Fibroblast of lung (primary cell): Measurements from ENCODE around the gene ICA1L. TPM values are rescaled to one million over a fixed set of nuclear protein-coding genes. Genes with fewer than 3 reads are reported as not detected.
"Not testable (repeated sequence)": the region's sequence is repeated elsewhere in the genome, so short reads cannot be mapped to it uniquely, and the experiment has no call there.

Experiments used
- DNase-seq, 2 donors: peaks; one replicate each; pipeline versions ENCODE4 v3.0.0 to v3.0.0-alpha.2; 2010; ENCODE audit warnings: low read depth in 2 of 2
- H2AFZ ChIP-seq: 2 replicates; pipeline ENCODE4 v1.5.1; 2012; ENCODE audit warnings: low read length, control low read depth, inconsistent platforms
- H3K27ac ChIP-seq: 2 replicates; pipeline ENCODE4 v1.5.1; 2011; ENCODE audit warnings: low read length, control low read depth; ENCODE audit not compliant: insufficient read depth
- H3K27me3 ChIP-seq: 2 replicates; pipeline ENCODE4 v1.5.1; 2011; ENCODE audit warnings: mild to moderate bottlenecking, low read length; ENCODE audit not compliant: control insufficient read depth, insufficient read depth
- H3K36me3 ChIP-seq: 2 replicates; pipeline ENCODE4 v1.5.1; 2011; ENCODE audit warnings: low read length; ENCODE audit not compliant: control insufficient read depth, insufficient read depth
- H3K4me1 ChIP-seq: 2 replicates; pipeline ENCODE4 v1.5.1; 2011; ENCODE audit warnings: low read length; ENCODE audit not compliant: control insufficient read depth, insufficient read depth; ENCODE audit errors: extremely low read depth
- H3K4me2 ChIP-seq: 2 replicates; pipeline ENCODE4 v1.5.1; 2011; ENCODE audit warnings: low read length, control low read depth; ENCODE audit not compliant: insufficient read depth; ENCODE audit errors: extremely low read depth
- H3K4me3 ChIP-seq, 4 experiments: fragments of 200-600 bp in 1 of 4; sonication (generic) in 1 of 4; replicated peaks in 1 of 4; 2 replicates each; pipeline ENCODE4 v1.5.1; 2011 to 2016; ENCODE audit warnings: low read length in 4 of 4, low read depth in 3 of 4, mild to moderate bottlenecking in 3 of 4, control low read depth in 2 of 4, inconsistent platforms in 1 of 4, mixed read lengths in 1 of 4; ENCODE audit not compliant: insufficient read depth in 1 of 4; ENCODE audit errors: control extremely low read depth in 1 of 4
- H3K79me2 ChIP-seq: 2 replicates; pipeline ENCODE4 v1.5.1; 2012; ENCODE audit warnings: mild to moderate bottlenecking, low read length, inconsistent platforms; ENCODE audit not compliant: control insufficient read depth, insufficient read depth
- H3K9ac ChIP-seq: 2 replicates; pipeline ENCODE4 v1.5.1; 2011; ENCODE audit warnings: mild to moderate bottlenecking, low read length, control low read depth; ENCODE audit not compliant: insufficient read depth
- H3K9me3 ChIP-seq: 2 replicates; pipeline ENCODE4 v1.5.1; 2012; ENCODE audit warnings: low read depth, low read length; ENCODE audit not compliant: control insufficient read depth, insufficient read depth
- H4K20me1 ChIP-seq: 2 replicates; pipeline ENCODE4 v1.5.1; 2011; ENCODE audit warnings: low read length; ENCODE audit not compliant: control insufficient read depth, insufficient read depth; ENCODE audit errors: extremely low read depth
- EZH2 ChIP-seq: IDR thresholded peaks from 2 replicates; pipeline ENCODE4 v1.5.1; 2012; ENCODE audit warnings: low read length, control low read depth, mild to moderate bottlenecking; ENCODE audit errors: missing control alignments
- polyA plus RNA-seq, 2 donors: library from polyadenylated mRNA; depleted of rRNA in 1 of 2; stranded (reverse) in 1 of 2; unstranded in 1 of 2; fragments of >200 nt; gene quantifications; 2 replicates each; pipeline ENCODE4 v1.2.1, GENCODE V29; 2011 to 2012; ENCODE audit warnings: missing spikeins in 1 of 2
- total RNA-seq: library from RNA; depleted of rRNA; stranded (reverse); fragments of >200 nt; gene quantifications from 2 replicates; pipeline ENCODE4 v1.2.1, GENCODE V29; 2014
- TF ChIP-seq, protein P1 (sequence below), 2 donors: IDR thresholded peaks in 1 of 2; conservative IDR thresholded peaks in 1 of 2; 1 replicate in 1 of 2; 2 replicates in 1 of 2; pipeline ENCODE4 v1.5.1; 2011 to 2012; ENCODE audit warnings: low read length in 2 of 2, control low read depth in 1 of 2, inconsistent platforms in 1 of 2, low read depth in 1 of 2, mild to moderate bottlenecking in 1 of 2

Gene ICA1L
- total and polyA plus RNA-seq, 2 donors (not counting 1 experiment from before 2014, with no cell fraction given) = 3.1 to 4.6 TPM

- Histone ChIP-seq H3K9me3 (no peaks in the 10 kb centered on the region), H2AFZ (no peak overlapping the region), H3K27me3 (no peaks in the 10 kb centered on the region), H3K4me1 (no peaks in the 10 kb centered on the region), H3K9ac (no peak overlapping the region), H3K36me3 (no peaks in the 10 kb centered on the region), H4K20me1 (no peaks in the 10 kb centered on the region), H3K4me3 (no peak overlapping the region), H3K79me2 (no peaks in the 10 kb centered on the region), H3K27ac (no peak overlapping the region), H3K4me2 (no peak overlapping the region)
- DNase-seq = no peak
- TF ChIP-seq, protein P1, sequence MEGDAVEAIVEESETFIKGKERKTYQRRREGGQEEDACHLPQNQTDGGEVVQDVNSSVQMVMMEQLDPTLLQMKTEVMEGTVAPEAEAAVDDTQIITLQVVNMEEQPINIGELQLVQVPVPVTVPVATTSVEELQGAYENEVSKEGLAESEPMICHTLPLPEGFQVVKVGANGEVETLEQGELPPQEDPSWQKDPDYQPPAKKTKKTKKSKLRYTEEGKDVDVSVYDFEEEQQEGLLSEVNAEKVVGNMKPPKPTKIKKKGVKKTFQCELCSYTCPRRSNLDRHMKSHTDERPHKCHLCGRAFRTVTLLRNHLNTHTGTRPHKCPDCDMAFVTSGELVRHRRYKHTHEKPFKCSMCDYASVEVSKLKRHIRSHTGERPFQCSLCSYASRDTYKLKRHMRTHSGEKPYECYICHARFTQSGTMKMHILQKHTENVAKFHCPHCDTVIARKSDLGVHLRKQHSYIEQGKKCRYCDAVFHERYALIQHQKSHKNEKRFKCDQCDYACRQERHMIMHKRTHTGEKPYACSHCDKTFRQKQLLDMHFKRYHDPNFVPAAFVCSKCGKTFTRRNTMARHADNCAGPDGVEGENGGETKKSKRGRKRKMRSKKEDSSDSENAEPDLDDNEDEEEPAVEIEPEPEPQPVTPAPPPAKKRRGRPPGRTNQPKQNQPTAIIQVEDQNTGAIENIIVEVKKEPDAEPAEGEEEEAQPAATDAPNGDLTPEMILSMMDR (conservative IDR thresholded peaks at IDR 0.05 in 1 of 2, IDR thresholded peaks at IDR 0.05 in 1 of 2; ENCODE audit: low read depth in 1 of 2, low read length in 2 of 2) = no peak
- no peak for TF ChIP-seq EZH2
Observed at GRCh38 chr2:202813387-202813786, 58.2 kb downstream of the ICA1L start.

DNA sequence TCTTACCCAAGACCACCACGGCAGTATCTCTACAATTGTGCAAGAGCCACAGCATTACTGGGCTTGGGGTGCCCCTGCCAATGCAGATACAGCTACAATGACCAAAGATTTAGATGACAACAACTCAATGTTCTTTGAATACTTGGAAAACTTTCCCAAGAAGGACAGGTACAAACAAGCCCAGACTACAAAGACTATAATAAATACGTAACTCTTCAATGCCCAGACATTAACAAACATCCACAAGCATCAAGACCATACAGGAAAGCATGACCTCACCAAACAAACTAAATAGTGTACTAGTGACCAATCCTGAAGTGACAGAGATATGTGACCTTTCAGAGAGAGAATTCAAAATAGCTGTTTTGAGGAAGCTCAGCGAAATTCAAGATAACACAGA, 62.8 kb downstream of the ICA1L start:
- Histone ChIP-seq H3K4me1 (peaks cover 2% of the 10 kb centered on the region), H3K36me3 (no peaks in the 10 kb centered on the region), H3K27ac (no peak overlapping the region), H3K79me2 (no peaks in the 10 kb centered on the region), H3K27me3 (no peaks in the 10 kb centered on the region), H4K20me1 (no peaks in the 10 kb centered on the region), H3K4me2 (no peak overlapping the region), H3K4me3 (no peak overlapping the region), H3K9ac (no peak overlapping the region), H2AFZ (no peak overlapping the region), H3K9me3 (no peaks in the 10 kb centered on the region)
- DNase-seq = no peak
- no peak for TF ChIP-seq EZH2
- TF ChIP-seq, protein P1 (conservative IDR thresholded peaks at IDR 0.05 in 1 of 2, IDR thresholded peaks at IDR 0.05 in 1 of 2; ENCODE audit: low read depth in 1 of 2, low read length in 2 of 2) = no peak

- H3K9ac ChIP-seq, H4K20me1 ChIP-seq, H3K27ac ChIP-seq, H3K4me2 ChIP-seq, H3K27me3 ChIP-seq, H3K36me3 ChIP-seq, H3K4me1 ChIP-seq, H3K9me3 ChIP-seq, H3K79me2 ChIP-seq, H3K4me3 ChIP-seq: not testable (repeated sequence)
- peak overlapping the region; percentile 15 for H2AFZ ChIP-seq
- peak; percentile 88 to 93 for DNase-seq
Observed at GRCh38 chr2:202807431-202808138, 64.0 kb downstream of the ICA1L start.

DNA sequence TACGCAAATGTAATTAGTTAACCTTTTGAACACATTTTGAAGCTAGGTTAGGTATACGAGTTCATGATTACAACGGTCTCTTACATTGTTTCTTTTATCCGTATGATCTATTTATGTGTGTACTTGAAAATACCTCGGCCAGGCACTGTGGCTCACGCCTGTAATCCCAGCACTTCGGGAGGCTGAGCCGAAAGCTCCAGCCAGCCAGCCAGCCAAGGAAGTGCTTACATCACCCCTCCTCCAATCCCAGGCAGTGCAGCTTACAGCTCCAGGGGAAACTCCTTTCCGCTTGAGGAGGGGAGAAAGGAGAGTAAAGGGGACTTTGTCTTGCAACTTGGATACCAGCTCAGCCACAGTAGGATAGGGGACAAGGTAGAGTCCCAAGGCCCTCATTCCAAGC, 65.7 kb downstream of the ICA1L start:
- not testable (repeated sequence) for H2AFZ ChIP-seq, H3K9ac ChIP-seq, H3K27me3 ChIP-seq, H3K36me3 ChIP-seq, H4K20me1 ChIP-seq, H3K4me3 ChIP-seq, H3K79me2 ChIP-seq, H3K4me2 ChIP-seq, H3K27ac ChIP-seq, H3K9me3 ChIP-seq, H3K4me1 ChIP-seq
- DNase-seq = peak in 1 of 2 donors; percentile 16
